ENCODE measurements around the gene PCDHA4.
"Not testable (repeated sequence)": the region's sequence is repeated elsewhere in the genome, so short reads cannot be mapped to it uniquely, and the experiment has no call there.

PCDHA4 gene

DNA sequence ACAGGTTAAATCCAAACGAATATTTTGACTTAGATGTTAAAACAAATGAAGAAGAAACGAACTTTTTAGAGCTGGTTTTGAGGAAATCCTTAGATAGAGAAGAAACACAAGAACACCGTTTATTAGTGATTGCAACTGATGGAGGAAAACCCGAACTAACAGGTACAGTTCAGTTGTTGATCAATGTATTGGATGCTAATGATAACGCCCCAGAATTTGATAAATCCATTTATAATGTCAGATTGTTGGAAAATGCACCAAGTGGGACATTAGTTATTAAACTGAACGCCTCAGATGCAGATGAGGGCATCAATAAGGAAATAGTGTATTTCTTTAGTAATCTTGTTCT, 15.4 kb downstream of the PCDHA4 start:
- no peak overlapping the region for H3K9ac ChIP-seq (ENCODE audit: low read length in 2 of 2)
- H3K27ac ChIP-seq (ENCODE audit: low read length), result no peak overlapping the region
- H3K4me3 ChIP-seq (ENCODE audit: low read length in 2 of 2), result no peak overlapping the region
- H3K9me3 ChIP-seq (ENCODE audit: control insufficient read depth in 2 of 2, low read length in 2 of 2), result peaks cover 0 to 13% of the 10 kb centered on the region in 2 donors
- H3K27me3 ChIP-seq (ENCODE audit: control insufficient read depth in 1 of 2, insufficient read depth in 2 of 2, low read length in 2 of 2), result peaks cover 9 to 15% of the 10 kb centered on the region in 2 donors
- H3K4me1 ChIP-seq (ENCODE audit: control insufficient read depth, insufficient read depth, low read length), result no peaks in the 10 kb centered on the region
- no peaks in the 10 kb centered on the region for H3K36me3 ChIP-seq (ENCODE audit: control insufficient read depth in 2 of 2, insufficient read depth in 2 of 2, low read length in 2 of 2)

GRCh38 chr5:140822969-140823368, 16.1 kb downstream of the PCDHA4 start:
- H3K36me3 ChIP-seq (ENCODE audit: control insufficient read depth in 2 of 2, insufficient read depth in 2 of 2, low read length in 2 of 2); H3K4me1 ChIP-seq (ENCODE audit: control insufficient read depth, insufficient read depth, low read length); H3K4me3 ChIP-seq (ENCODE audit: low read length in 2 of 2); H3K9ac ChIP-seq (ENCODE audit: low read length in 2 of 2); H3K27ac ChIP-seq (ENCODE audit: low read length): not testable (repeated sequence)
- H3K27me3 ChIP-seq (ENCODE audit: control insufficient read depth in 1 of 2, insufficient read depth in 2 of 2, low read length in 2 of 2), result peaks cover 11 to 18% of the 10 kb centered on the region in 2 donors
- H3K9me3 ChIP-seq (ENCODE audit: control insufficient read depth in 2 of 2, low read length in 2 of 2), result peaks cover 0 to 13% of the 10 kb centered on the region in 2 donors

GRCh38 chr5:140823475-140823874, 16.6 kb downstream of the PCDHA4 start:
- peaks cover 12 to 18% of the 10 kb centered on the region in 2 donors for H3K27me3 ChIP-seq (ENCODE audit: control insufficient read depth in 1 of 2, insufficient read depth in 2 of 2, low read length in 2 of 2)

DNA sequence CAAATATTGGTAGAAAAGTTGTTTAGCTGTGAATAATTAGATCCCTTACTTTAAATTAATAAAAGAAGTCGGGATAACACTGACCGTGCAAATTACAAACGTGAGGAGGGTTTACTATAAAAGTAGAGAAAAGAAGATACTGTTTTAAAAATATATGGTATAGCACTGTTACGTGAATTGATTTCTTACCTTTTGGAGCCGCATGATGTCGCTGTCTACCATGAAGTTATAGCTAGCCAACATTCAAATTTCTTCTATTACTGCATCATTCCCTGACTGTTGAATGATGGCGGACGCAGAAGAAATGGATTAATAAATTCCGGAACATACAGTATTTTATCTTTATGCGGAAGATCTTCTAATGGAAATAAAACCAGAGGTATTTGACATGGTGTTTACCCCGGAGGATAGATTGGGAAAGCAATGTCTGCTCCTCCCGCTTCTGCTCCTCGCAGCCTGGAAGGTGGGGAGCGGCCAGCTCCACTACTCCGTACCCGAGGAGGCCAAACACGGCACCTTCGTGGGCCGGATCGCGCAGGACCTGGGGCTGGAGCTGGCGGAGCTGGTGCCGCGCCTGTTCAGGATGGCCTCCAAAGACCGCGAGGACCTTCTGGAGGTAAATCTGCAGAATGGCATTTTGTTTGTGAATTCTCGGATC, 21.0 kb downstream of the PCDHA4 start, which contains the start of gene PCDHA6:
PCDHA6 (plus strand) TSS at position 257 of the 658 bp plus-strand sequence; CDS start at position 389, 132 bp downstream.
- H3K4me3 ChIP-seq (ENCODE audit: low read length in 2 of 2), result no peak within 1 kb of the TSS
- no peaks in the 10 kb centered on the region for H3K36me3 ChIP-seq (ENCODE audit: control insufficient read depth in 2 of 2, insufficient read depth in 2 of 2, low read length in 2 of 2)
- no peaks in the 10 kb centered on the region for H3K4me1 ChIP-seq (ENCODE audit: control insufficient read depth, insufficient read depth, low read length)
- H3K9me3 ChIP-seq (ENCODE audit: control insufficient read depth in 2 of 2, low read length in 2 of 2), result peaks cover 2 to 11% of the 10 kb centered on the region in 2 donors
- peaks cover 7 to 21% of the 10 kb centered on the region in 2 donors for H3K27me3 ChIP-seq (ENCODE audit: control insufficient read depth in 1 of 2, insufficient read depth in 2 of 2, low read length in 2 of 2)
- no peak within 1 kb of the TSS for H3K9ac ChIP-seq (ENCODE audit: low read length in 2 of 2)
- H3K27ac ChIP-seq (ENCODE audit: low read length), result no peak within 1 kb of the TSS

More at GRCh38 chr5:140823475-140823874, 16.6 kb downstream of the PCDHA4 start:
- H3K4me3 ChIP-seq (ENCODE audit: low read length in 2 of 2), result no peak overlapping the region
- H3K36me3 ChIP-seq (ENCODE audit: control insufficient read depth in 2 of 2, insufficient read depth in 2 of 2, low read length in 2 of 2), result no peaks in the 10 kb centered on the region
- H3K27ac ChIP-seq (ENCODE audit: low read length), result no peak overlapping the region
- H3K4me1 ChIP-seq (ENCODE audit: control insufficient read depth, insufficient read depth, low read length), result no peaks in the 10 kb centered on the region
- no peak overlapping the region for H3K9ac ChIP-seq (ENCODE audit: low read length in 2 of 2)
- peaks cover 1 to 13% of the 10 kb centered on the region in 2 donors for H3K9me3 ChIP-seq (ENCODE audit: control insufficient read depth in 2 of 2, low read length in 2 of 2)

- Histone ChIP-seq H3K27ac (ENCODE audit: low read length) (no peak overlapping the region), H3K9ac (ENCODE audit: low read length in 2 of 2) (no peak overlapping the region), H3K4me1 (ENCODE audit: control insufficient read depth, insufficient read depth, low read length) (no peaks in the 10 kb centered on the region), H3K4me3 (ENCODE audit: low read length in 2 of 2) (no peak overlapping the region), H3K27me3 (ENCODE audit: control insufficient read depth in 1 of 2, insufficient read depth in 2 of 2, low read length in 2 of 2) (peaks cover 7 to 21% of the 10 kb centered on the region in 2 donors), H3K9me3 (ENCODE audit: control insufficient read depth in 2 of 2, low read length in 2 of 2) (peaks cover 2 to 8% of the 10 kb centered on the region in 2 donors), H3K36me3 (ENCODE audit: control insufficient read depth in 2 of 2, insufficient read depth in 2 of 2, low read length in 2 of 2) (no peaks in the 10 kb centered on the region)
Measured at GRCh38 chr5:140828362-140828737, 21.5 kb downstream of the PCDHA4 start.

- not testable (repeated sequence) for H3K36me3 ChIP-seq (ENCODE audit: control insufficient read depth in 2 of 2, insufficient read depth in 2 of 2, low read length in 2 of 2); H3K4me1 ChIP-seq (ENCODE audit: control insufficient read depth, insufficient read depth, low read length); H3K27ac ChIP-seq (ENCODE audit: low read length); H3K4me3 ChIP-seq (ENCODE audit: low read length in 2 of 2); H3K9ac ChIP-seq (ENCODE audit: low read length in 2 of 2); H3K9me3 ChIP-seq (ENCODE audit: control insufficient read depth in 2 of 2, low read length in 2 of 2)
- peaks cover 6 to 18% of the 10 kb centered on the region in 2 donors for H3K27me3 ChIP-seq (ENCODE audit: control insufficient read depth in 1 of 2, insufficient read depth in 2 of 2, low read length in 2 of 2)
Measured at GRCh38 chr5:140829511-140830501, 22.9 kb downstream of the PCDHA4 start.

GRCh38 chr5:140833993-140834392, 27.1 kb downstream of the PCDHA4 start, which contains the start of gene PCDHA7:
PCDHA7 (plus strand) TSS chr5:140834269; CDS start chr5:140834384, 115 bp downstream.
- no peak within 1 kb of the TSS for H3K9ac ChIP-seq (ENCODE audit: low read length in 2 of 2)
- no peaks in the 10 kb centered on the region for H3K36me3 ChIP-seq (ENCODE audit: control insufficient read depth in 2 of 2, insufficient read depth in 2 of 2, low read length in 2 of 2)
- H3K9me3 ChIP-seq (ENCODE audit: control insufficient read depth in 2 of 2, low read length in 2 of 2), result peaks cover 0 to 9% of the 10 kb centered on the region in 2 donors
- peak within 1 kb of the TSS in 1 of 2 donors; percentile 44 for H3K4me3 ChIP-seq (ENCODE audit: low read length in 2 of 2)
- H3K27ac ChIP-seq (ENCODE audit: low read length), result no peak within 1 kb of the TSS
- H3K27me3 ChIP-seq (ENCODE audit: control insufficient read depth in 1 of 2, insufficient read depth in 2 of 2, low read length in 2 of 2), result peaks cover 11 to 16% of the 10 kb centered on the region in 2 donors
- no peaks in the 10 kb centered on the region for H3K4me1 ChIP-seq (ENCODE audit: control insufficient read depth, insufficient read depth, low read length)

- not testable (repeated sequence) for H3K36me3 ChIP-seq (ENCODE audit: control insufficient read depth in 2 of 2, insufficient read depth in 2 of 2, low read length in 2 of 2); H3K9ac ChIP-seq (ENCODE audit: low read length in 2 of 2); H3K27ac ChIP-seq (ENCODE audit: low read length); H3K4me1 ChIP-seq (ENCODE audit: control insufficient read depth, insufficient read depth, low read length); H3K9me3 ChIP-seq (ENCODE audit: control insufficient read depth in 2 of 2, low read length in 2 of 2)
- H3K4me3 ChIP-seq (ENCODE audit: low read length in 2 of 2), result peak overlapping the region in 1 of 2 donors; percentile 44
- H3K27me3 ChIP-seq (ENCODE audit: control insufficient read depth in 1 of 2, insufficient read depth in 2 of 2, low read length in 2 of 2), result peaks cover 11 to 16% of the 10 kb centered on the region in 2 donors
Measured at GRCh38 chr5:140834439-140835008, 27.7 kb downstream of the PCDHA4 start.

GRCh38 chr5:140835622-140836510, 29.0 kb downstream of the PCDHA4 start:
- no peaks in the 10 kb centered on the region for H3K36me3 ChIP-seq (ENCODE audit: control insufficient read depth in 2 of 2, insufficient read depth in 2 of 2, low read length in 2 of 2)
- H3K4me3 ChIP-seq (ENCODE audit: low read length in 2 of 2), result no peak overlapping the region
- H3K9me3 ChIP-seq (ENCODE audit: control insufficient read depth in 2 of 2, low read length in 2 of 2), result peaks cover 0 to 9% of the 10 kb centered on the region in 2 donors

More at GRCh38 chr5:140835622-140836510, 29.0 kb downstream of the PCDHA4 start:
- peaks cover 11 to 13% of the 10 kb centered on the region in 2 donors for H3K27me3 ChIP-seq (ENCODE audit: control insufficient read depth in 1 of 2, insufficient read depth in 2 of 2, low read length in 2 of 2)
- H3K9ac ChIP-seq (ENCODE audit: low read length in 2 of 2), result no peak overlapping the region
- no peaks in the 10 kb centered on the region for H3K4me1 ChIP-seq (ENCODE audit: control insufficient read depth, insufficient read depth, low read length)
- H3K27ac ChIP-seq (ENCODE audit: low read length), result no peak overlapping the region
